ENCODE data around the gene MGARP. TPM values are rescaled to one million over a fixed set of nuclear protein-coding genes. Genes with fewer than 3 reads are reported as not detected.

The MGARP gene
- total RNA-seq, 2 experiments from 2014 or later, result 0.20 TPM; not detected in 1

- ATAC-seq (no peak), DNase-seq (no peak)
- Mint-ChIP-seq H3K36me3 (peaks cover 34% of the 10 kb centered on the region), H3K27ac (peak overlapping the region; percentile 25), H3K4me1 (peaks cover 60% of the 10 kb centered on the region), H3K9me3 (ENCODE audit: low read depth) (peaks cover 2% of the 10 kb centered on the region), H3K27me3 (no peaks in the 10 kb centered on the region), H3K4me3 (no peak overlapping the region)
- CTCF ChIA-PET, result interaction anchor here (1.2 to 2.0 kb wide), 3 partner anchors 10 to 16 kb away, joined by 4 to 6 read pairs (median 5); partner anchors contain the start of genes NAA15 and NDUFC1
These were observed 31.9 kb upstream of the MGARP start for GRCh38 chr4:139311909-139312308.

GRCh38 chr4:139304920-139305319 lies 24.9 kb upstream of the MGARP start:
- H3K4me3 Mint-ChIP-seq, result no peak overlapping the region
- H3K36me3 Mint-ChIP-seq, result peaks cover 46% of the 10 kb centered on the region
- H3K9me3 Mint-ChIP-seq (ENCODE audit: low read depth), result no peaks in the 10 kb centered on the region
- H3K27ac Mint-ChIP-seq, result peak overlapping the region; percentile 34
- H3K4me1 Mint-ChIP-seq, result peaks cover 48% of the 10 kb centered on the region
- CTCF ChIA-PET, result interaction anchor here (1.0 to 2.3 kb wide), 2 partner anchors 9 to 62 kb away, joined by 3 to 12 read pairs; no protein-coding TSS in a partner anchor
- no peaks in the 10 kb centered on the region for H3K27me3 Mint-ChIP-seq
- DNase-seq (no peak), ATAC-seq (no peak)

- Mint-ChIP-seq H3K27me3 (no peaks in the 10 kb centered on the region), H3K27ac (peak within 1 kb of the TSS; percentile 99), H3K4me3 (peak within 1 kb of the TSS; percentile 97), H3K4me1 (peaks cover 56% of the 10 kb centered on the region), H3K36me3 (peaks cover 36% of the 10 kb centered on the region), H3K9me3 (ENCODE audit: low read depth) (no peaks in the 10 kb centered on the region)
- CTCF ChIA-PET, result interaction anchor here (0.6 to 2.2 kb wide), 9 partner anchors 10 to 283 kb away, joined by 3 to 8 read pairs (median 5); partner anchors contain the start of gene ELF2
- DNase-seq (peak; percentile 80), ATAC-seq (peak; percentile 58)
These were observed 22.0 kb upstream of the MGARP start, which contains the start of gene NDUFC1 for GRCh38 chr4:139301821-139302611. TSS of gene NDUFC1 (minus strand) at chr4:139302477. CDS start at chr4:139295798, 6,679 bp downstream.

- DNase-seq, result peak; percentile 99
- H3K27me3 Mint-ChIP-seq, result no peaks in the 10 kb centered on the region
- CTCF ChIA-PET, result interaction anchor here (0.6 to 2.2 kb wide), 11 partner anchors 11 to 282 kb away, joined by 3 to 8 read pairs (median 3); partner anchors contain the start of gene ELF2
These were observed 21.2 kb upstream of the MGARP start, which contains the start of gene NAA15 for GRCh38 chr4:139301113-139301820. TSS of gene NAA15 (plus strand) at chr4:139301505. CDS start at chr4:139301778, 273 bp downstream.

GRCh38 chr4:139300431-139301112 lies 20.5 kb upstream of the MGARP start:
- Mint-ChIP-seq H3K4me3 (peak overlapping the region; percentile 97), H3K9me3 (ENCODE audit: low read depth) (no peaks in the 10 kb centered on the region), H3K27ac (peak overlapping the region; percentile 99), H3K36me3 (peaks cover 25% of the 10 kb centered on the region), H3K4me1 (peaks cover 61% of the 10 kb centered on the region), H3K27me3 (no peaks in the 10 kb centered on the region)
- CTCF ChIA-PET, result interaction anchor here (0.8 to 2.2 kb wide), 13 partner anchors 11 to 281 kb away, joined by 3 to 8 read pairs (median 3); partner anchors contain the start of gene ELF2
- ATAC-seq (peak; percentile 22), DNase-seq (peak; percentile 49)

More at GRCh38 chr4:139301113-139301820, 21.2 kb upstream of the MGARP start, which contains the start of gene NAA15:
- peak; percentile 90 for ATAC-seq
- peak within 1 kb of the TSS; percentile 99 for H3K27ac Mint-ChIP-seq
- H3K9me3 Mint-ChIP-seq (ENCODE audit: low read depth), result no peaks in the 10 kb centered on the region
- H3K4me3 Mint-ChIP-seq, result peak within 1 kb of the TSS; percentile 97
- H3K4me1 Mint-ChIP-seq, result peaks cover 57% of the 10 kb centered on the region
- peaks cover 28% of the 10 kb centered on the region for H3K36me3 Mint-ChIP-seq

- no peak for DNase-seq
- ATAC-seq, result no peak
- Mint-ChIP-seq H3K27ac (no peak overlapping the region), H3K4me1 (peaks cover 54% of the 10 kb centered on the region), H3K36me3 (peaks cover 20% of the 10 kb centered on the region), H3K4me3 (no peak overlapping the region), H3K9me3 (ENCODE audit: low read depth) (no peaks in the 10 kb centered on the region), H3K27me3 (no peaks in the 10 kb centered on the region)
- CTCF ChIA-PET, result interaction anchor here (0.8 to 2.2 kb wide), 5 partner anchors 12 to 267 kb away, joined by 3 to 6 read pairs (median 3); no protein-coding TSS in a partner anchor
These were observed 19.5 kb upstream of the MGARP start for GRCh38 chr4:139299536-139299935.

GRCh38 chr4:139297001-139297410 lies 17.0 kb upstream of the MGARP start:
- no peak for ATAC-seq
- Mint-ChIP-seq H3K9me3 (ENCODE audit: low read depth) (no peaks in the 10 kb centered on the region), H3K4me3 (no peak overlapping the region), H3K27me3 (no peaks in the 10 kb centered on the region), H3K4me1 (peaks cover 45% of the 10 kb centered on the region), H3K27ac (no peak overlapping the region), H3K36me3 (peaks cover 20% of the 10 kb centered on the region)
- CTCF ChIA-PET, result interaction anchor here (0.8 to 4.5 kb wide), 8 partner anchors 21 to 267 kb away, joined by 3 to 44 read pairs (median 10); no protein-coding TSS in a partner anchor
- no peak for DNase-seq

- H3K4me3 Mint-ChIP-seq, result peak overlapping the region; percentile 91
- H3K36me3 Mint-ChIP-seq, result peaks cover 20% of the 10 kb centered on the region
- H3K27ac Mint-ChIP-seq, result peak overlapping the region; percentile 96
- H3K9me3 Mint-ChIP-seq (ENCODE audit: low read depth), result no peaks in the 10 kb centered on the region
- DNase-seq (no peak), ATAC-seq (peak; percentile 4)
- peaks cover 45% of the 10 kb centered on the region for H3K4me1 Mint-ChIP-seq
- no peaks in the 10 kb centered on the region for H3K27me3 Mint-ChIP-seq
- CTCF ChIA-PET, result interaction anchor here (0.6 to 4.5 kb wide), 40 partner anchors 9 to 281 kb away, joined by 3 to 44 read pairs (median 5); partner anchors contain the start of genes ELF2 and SETD7
These were observed 15.9 kb upstream of the MGARP start for GRCh38 chr4:139295942-139296299.

- peak overlapping the region; percentile 96 for H3K27ac Mint-ChIP-seq
- ATAC-seq, result peak; percentile 97
- H3K9me3 Mint-ChIP-seq (ENCODE audit: low read depth), result no peaks in the 10 kb centered on the region
- CTCF ChIA-PET, result interaction anchor here (0.6 to 4.5 kb wide), 39 partner anchors 9 to 281 kb away, joined by 3 to 44 read pairs (median 5); partner anchors contain the start of genes ELF2 and SETD7
- peaks cover 21% of the 10 kb centered on the region for H3K36me3 Mint-ChIP-seq
- H3K4me3 Mint-ChIP-seq, result peak overlapping the region; percentile 91
- peak; percentile 98 for DNase-seq
- no peaks in the 10 kb centered on the region for H3K27me3 Mint-ChIP-seq
- peaks cover 41% of the 10 kb centered on the region for H3K4me1 Mint-ChIP-seq
These were observed 15.3 kb upstream of the MGARP start for GRCh38 chr4:139295206-139295941.

- H3K27me3 Mint-ChIP-seq, result peaks cover 18% of the 10 kb centered on the region
- peaks cover 24% of the 10 kb centered on the region for H3K36me3 Mint-ChIP-seq
- H3K9me3 Mint-ChIP-seq (ENCODE audit: low read depth), result peaks cover 4% of the 10 kb centered on the region
- no peaks in the 10 kb centered on the region for H3K4me1 Mint-ChIP-seq
- H3K4me3 Mint-ChIP-seq, result no peak overlapping the region
- no peak for DNase-seq
- no peak for ATAC-seq
- no peak overlapping the region for H3K27ac Mint-ChIP-seq
- CTCF ChIA-PET, result interaction anchor here (1.4 kb wide), 1 partner anchor 10 kb away, joined by 5 read pairs; no protein-coding TSS in a partner anchor
These were observed 6.2 kb upstream of the MGARP start for GRCh38 chr4:139286186-139286698.

GRCh38 chr4:139282721-139283075 lies 2.7 kb upstream of the MGARP start:
- CTCF ChIA-PET, result interaction anchor here (1.0 to 1.4 kb wide), 2 partner anchors 9 to 13 kb away, joined by 6 read pairs; no protein-coding TSS in a partner anchor
- peaks cover 53% of the 10 kb centered on the region for H3K27me3 Mint-ChIP-seq
- peaks cover 18% of the 10 kb centered on the region for H3K4me1 Mint-ChIP-seq

More at GRCh38 chr4:139282721-139283075, 2.7 kb upstream of the MGARP start:
- H3K4me3 Mint-ChIP-seq, result no peak overlapping the region
- DNase-seq (no peak), ATAC-seq (no peak)
- no peak overlapping the region for H3K27ac Mint-ChIP-seq
- H3K36me3 Mint-ChIP-seq, result peaks cover 12% of the 10 kb centered on the region
- peaks cover 4% of the 10 kb centered on the region for H3K9me3 Mint-ChIP-seq (ENCODE audit: low read depth)
